Measurements from ENCODE around the gene ATP10D.

GRCh38 chr4:47615385-47615784, 130.3 kb downstream of the ATP10D start:
- TF ChIP-seq SP1 (IDR thresholded peaks at IDR 0.05) (no peak), FOXA1 (IDR thresholded peaks at IDR 0.05) (no peak), ELF4 (IDR thresholded peaks at IDR 0.05) (no peak)
